ENCODE data around the gene CNTN5. TPM values are rescaled to one million over a fixed set of nuclear protein-coding genes. Genes with fewer than 3 reads are reported as not detected.

Gene CNTN5
- total RNA-seq, 1 donor from 2014 or later: 3.2 TPM

DNA sequence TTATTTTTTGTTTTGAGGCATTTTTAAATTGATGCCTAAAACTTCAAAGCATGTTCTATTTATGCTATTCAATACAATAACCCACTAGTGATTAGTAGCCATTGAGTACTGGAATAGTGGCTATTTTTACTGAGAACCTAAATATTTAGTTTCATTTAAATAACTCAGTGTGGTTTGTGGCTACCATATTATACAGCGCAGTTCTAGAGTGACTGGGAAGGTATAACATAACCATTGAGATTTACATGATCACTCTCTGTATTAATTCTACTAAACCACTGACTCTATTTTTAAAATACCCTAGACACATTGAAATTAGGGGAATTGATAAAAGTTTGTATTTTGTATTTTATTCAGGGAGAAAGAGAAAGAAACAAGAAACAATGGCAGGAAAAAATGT is 441.2 kb downstream of the CNTN5 start:
- H3K4me1 Mint-ChIP-seq (ENCODE audit: unreplicated experiment): no peaks in the 10 kb centered on the region
- no peak overlapping the region for H3K4me3 Mint-ChIP-seq
- H3K27me3 Mint-ChIP-seq: no peaks in the 10 kb centered on the region
- no peaks in the 10 kb centered on the region for H3K9me3 Mint-ChIP-seq
- no peak overlapping the region for H3K27ac Mint-ChIP-seq
- no peaks in the 10 kb centered on the region for H3K36me3 Mint-ChIP-seq
- DNase-seq (ENCODE audit: extremely low spot score, unreplicated experiment): no peak
- TF ChIP-seq, protein P1, sequence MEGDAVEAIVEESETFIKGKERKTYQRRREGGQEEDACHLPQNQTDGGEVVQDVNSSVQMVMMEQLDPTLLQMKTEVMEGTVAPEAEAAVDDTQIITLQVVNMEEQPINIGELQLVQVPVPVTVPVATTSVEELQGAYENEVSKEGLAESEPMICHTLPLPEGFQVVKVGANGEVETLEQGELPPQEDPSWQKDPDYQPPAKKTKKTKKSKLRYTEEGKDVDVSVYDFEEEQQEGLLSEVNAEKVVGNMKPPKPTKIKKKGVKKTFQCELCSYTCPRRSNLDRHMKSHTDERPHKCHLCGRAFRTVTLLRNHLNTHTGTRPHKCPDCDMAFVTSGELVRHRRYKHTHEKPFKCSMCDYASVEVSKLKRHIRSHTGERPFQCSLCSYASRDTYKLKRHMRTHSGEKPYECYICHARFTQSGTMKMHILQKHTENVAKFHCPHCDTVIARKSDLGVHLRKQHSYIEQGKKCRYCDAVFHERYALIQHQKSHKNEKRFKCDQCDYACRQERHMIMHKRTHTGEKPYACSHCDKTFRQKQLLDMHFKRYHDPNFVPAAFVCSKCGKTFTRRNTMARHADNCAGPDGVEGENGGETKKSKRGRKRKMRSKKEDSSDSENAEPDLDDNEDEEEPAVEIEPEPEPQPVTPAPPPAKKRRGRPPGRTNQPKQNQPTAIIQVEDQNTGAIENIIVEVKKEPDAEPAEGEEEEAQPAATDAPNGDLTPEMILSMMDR (conservative IDR thresholded peaks at IDR 0.05): no peak

DNA sequence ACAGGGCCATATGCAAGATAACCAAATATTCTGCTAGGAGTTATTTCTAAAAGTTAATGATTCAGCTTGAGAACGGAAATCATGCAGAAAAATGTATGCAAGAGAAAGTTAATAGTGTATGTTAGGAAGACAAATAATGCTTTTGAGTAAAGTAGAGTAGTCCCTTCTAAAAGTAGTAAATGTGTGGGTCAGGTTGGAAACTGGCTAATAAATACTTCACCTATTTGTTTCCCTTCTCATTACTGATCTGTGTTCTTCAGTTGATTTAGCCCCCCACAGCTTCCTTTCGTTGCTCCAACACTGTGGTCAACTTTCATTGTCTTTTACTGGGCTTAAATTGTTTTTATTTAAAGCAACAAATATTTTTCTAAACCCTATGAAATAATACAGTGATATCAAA is 444.2 kb downstream of the CNTN5 start:
- Mint-ChIP-seq H3K4me1 (ENCODE audit: unreplicated experiment) (no peaks in the 10 kb centered on the region), H3K27me3 (no peaks in the 10 kb centered on the region), H3K4me3 (no peak overlapping the region), H3K36me3 (no peaks in the 10 kb centered on the region), H3K9me3 (no peaks in the 10 kb centered on the region), H3K27ac (no peak overlapping the region)
- no peak for DNase-seq (ENCODE audit: extremely low spot score, unreplicated experiment)
- TF ChIP-seq, protein P1 (conservative IDR thresholded peaks at IDR 0.05): no peak

DNA sequence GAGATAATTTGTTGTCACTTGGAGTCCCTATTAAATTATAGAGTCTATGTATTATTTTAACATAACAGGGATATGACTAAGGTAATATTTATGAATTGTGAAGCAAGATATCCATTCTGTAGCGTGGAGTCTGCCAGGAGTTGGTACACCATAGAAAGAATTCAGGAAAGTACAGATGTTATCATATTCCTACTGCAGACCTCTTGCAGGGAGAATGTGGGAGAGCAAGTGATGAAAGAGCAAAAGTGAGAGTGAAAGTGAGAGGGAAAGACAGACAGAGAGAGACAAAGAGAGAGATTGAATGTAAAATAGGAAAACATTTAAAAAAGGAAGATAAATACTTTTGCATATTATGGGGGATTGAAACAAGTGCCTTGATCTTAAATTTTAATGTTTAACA is 468.8 kb downstream of the CNTN5 start:
- no peak overlapping the region for H3K27ac Mint-ChIP-seq
- H3K27me3 Mint-ChIP-seq: no peaks in the 10 kb centered on the region
- H3K4me3 Mint-ChIP-seq: no peak overlapping the region
- H3K9me3 Mint-ChIP-seq: no peaks in the 10 kb centered on the region
- no peak for DNase-seq (ENCODE audit: extremely low spot score, unreplicated experiment)
- H3K4me1 Mint-ChIP-seq (ENCODE audit: unreplicated experiment): no peaks in the 10 kb centered on the region
- H3K36me3 Mint-ChIP-seq: no peaks in the 10 kb centered on the region
- TF ChIP-seq, protein P1 (conservative IDR thresholded peaks at IDR 0.05): no peak

DNA sequence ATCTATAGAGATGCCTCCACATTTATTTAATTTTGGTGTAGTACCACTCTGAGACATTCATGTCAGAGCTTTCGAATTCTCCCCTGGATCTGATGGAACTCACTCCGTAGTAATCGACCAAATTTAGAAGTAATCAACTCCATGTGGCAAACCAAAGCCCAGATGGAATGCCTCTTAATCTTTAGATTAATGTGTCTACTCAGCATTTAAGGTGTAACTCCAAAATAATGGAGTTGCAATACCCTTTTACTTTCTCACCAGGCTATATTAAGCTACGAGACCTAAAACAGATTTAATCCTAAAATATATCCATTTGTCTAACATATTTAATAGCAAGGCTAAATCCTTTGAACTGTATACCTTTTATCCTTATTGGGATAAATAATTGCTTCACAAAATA is 473.3 kb downstream of the CNTN5 start:
- TF ChIP-seq, protein P1 (conservative IDR thresholded peaks at IDR 0.05): no peak
- H3K9me3 Mint-ChIP-seq: no peaks in the 10 kb centered on the region

DNA sequence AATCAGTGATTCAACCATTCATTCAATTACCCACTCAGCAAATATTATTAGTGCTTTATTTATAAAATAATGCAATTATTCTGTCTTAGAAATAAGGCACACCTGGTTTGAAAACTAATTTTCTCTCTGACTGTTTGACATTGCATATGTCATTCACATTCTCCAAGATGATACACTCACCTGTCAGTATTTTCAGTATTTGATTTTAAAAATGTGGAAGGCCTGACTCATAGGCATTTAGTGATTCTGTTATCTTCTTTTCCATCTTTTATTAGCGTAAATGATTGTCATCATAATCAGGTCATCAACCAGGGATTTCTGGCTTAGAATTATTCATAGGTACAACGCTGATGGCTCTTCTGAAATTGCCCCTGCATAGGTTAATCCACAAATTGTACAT is 480.9 kb downstream of the CNTN5 start:
- Mint-ChIP-seq H3K4me3 (no peak overlapping the region), H3K4me1 (ENCODE audit: unreplicated experiment) (no peaks in the 10 kb centered on the region), H3K27me3 (no peaks in the 10 kb centered on the region), H3K36me3 (no peaks in the 10 kb centered on the region), H3K27ac (no peak overlapping the region), H3K9me3 (no peaks in the 10 kb centered on the region)
- TF ChIP-seq, protein P1 (conservative IDR thresholded peaks at IDR 0.05): no peak
- no peak for DNase-seq (ENCODE audit: extremely low spot score, unreplicated experiment)

More for the DNA sequence above, 473.3 kb downstream of the CNTN5 start:
- no peak for DNase-seq (ENCODE audit: extremely low spot score, unreplicated experiment)
- no peaks in the 10 kb centered on the region for H3K27me3 Mint-ChIP-seq
- no peak overlapping the region for H3K27ac Mint-ChIP-seq
- no peaks in the 10 kb centered on the region for H3K36me3 Mint-ChIP-seq
- no peaks in the 10 kb centered on the region for H3K4me1 Mint-ChIP-seq (ENCODE audit: unreplicated experiment)
- no peak overlapping the region for H3K4me3 Mint-ChIP-seq

DNA sequence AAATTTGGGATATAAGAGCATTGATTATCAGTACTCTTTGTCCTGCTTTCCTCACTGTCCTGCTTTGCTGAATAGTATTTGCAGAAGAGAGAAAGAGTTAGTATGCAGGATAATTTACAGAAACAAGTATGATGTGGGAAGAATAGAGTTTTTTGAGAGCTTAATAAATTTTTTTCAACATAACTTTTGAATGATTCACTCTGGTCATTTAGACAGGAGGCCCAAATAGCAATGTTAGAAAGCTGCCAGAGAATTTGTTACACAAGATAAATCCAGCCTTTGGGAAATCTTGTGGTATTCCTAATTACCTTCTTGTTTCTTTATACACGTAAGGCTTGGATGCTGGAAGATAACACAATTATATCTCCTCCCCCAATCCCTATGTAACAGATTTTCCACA is 484.6 kb downstream of the CNTN5 start:
- DNase-seq (ENCODE audit: extremely low spot score, unreplicated experiment): no peak
- no peaks in the 10 kb centered on the region for H3K27me3 Mint-ChIP-seq
- TF ChIP-seq, protein P1 (conservative IDR thresholded peaks at IDR 0.05): no peak
- H3K36me3 Mint-ChIP-seq: no peaks in the 10 kb centered on the region
- H3K4me3 Mint-ChIP-seq: no peak overlapping the region
- H3K27ac Mint-ChIP-seq: no peak overlapping the region
- no peaks in the 10 kb centered on the region for H3K4me1 Mint-ChIP-seq (ENCODE audit: unreplicated experiment)
- H3K9me3 Mint-ChIP-seq: no peaks in the 10 kb centered on the region
